MM.1S (cell line): Measurements from ENCODE around the gene AEBP1.

ENCODE experiments used
- DNase-seq: peaks from one replicate; pipeline ENCODE4 v3.0.0-alpha.2; 2015
- H2AFZ ChIP-seq: fragments of 300-600 bp; sonication (generic); 2 replicates; pipeline ENCODE4 v1.6.0; 2016; ENCODE audit warnings: antibody characterized with exemption, low read length
- H3F3A ChIP-seq: fragments of 300-600 bp; sonication (generic); 2 replicates; pipeline ENCODE4 v1.6.1; 2016; ENCODE audit warnings: mild to moderate bottlenecking, antibody characterized with exemption, low read length, moderate library complexity, mixed read lengths; ENCODE audit not compliant: insufficient read depth
- H3K27ac ChIP-seq: fragments of 300-600 bp; sonication (generic); 2 replicates; pipeline ENCODE4 v1.5.1; 2016; ENCODE audit warnings: mild to moderate bottlenecking, low read length
- H3K27me3 ChIP-seq: fragments of 300-600 bp; sonication (generic); replicated peaks from 2 replicates; pipeline ENCODE4 v1.6.0; 2016; ENCODE audit warnings: low read length; ENCODE audit not compliant: insufficient read depth
- H3K36me3 ChIP-seq: fragments of 300-600 bp; sonication (generic); replicated peaks from 2 replicates; pipeline ENCODE4 v1.6.1; 2016; ENCODE audit warnings: mild to moderate bottlenecking, low read length, mixed read lengths; ENCODE audit not compliant: insufficient read depth
- H3K4me1 ChIP-seq: fragments of 300-600 bp; sonication (generic); 2 replicates; pipeline ENCODE4 v1.6.1; 2016; ENCODE audit warnings: low read length, mixed read lengths
- H3K4me2 ChIP-seq: fragments of 300-600 bp; sonication (generic); 2 replicates; pipeline ENCODE4 v1.6.0; 2016; ENCODE audit warnings: low read depth, low read length
- H3K4me3 ChIP-seq: fragments of 300-600 bp; sonication (generic); 2 replicates; pipeline ENCODE4 v1.5.1; 2016; ENCODE audit warnings: low read length, mixed read lengths
- H3K79me2 ChIP-seq: fragments of 300-600 bp; sonication (generic); 2 replicates; pipeline ENCODE4 v1.6.1; 2016; ENCODE audit warnings: mixed run types, low read length, mixed read lengths
- H3K9ac ChIP-seq: fragments of 300-600 bp; sonication (generic); 2 replicates; pipeline ENCODE4 v1.6.1; 2016; ENCODE audit warnings: low read length, mixed read lengths
- H3K9me2 ChIP-seq: fragments of 300-600 bp; sonication (generic); replicated peaks from 2 replicates; pipeline ENCODE4 v1.6.1; 2016; ENCODE audit warnings: mild to moderate bottlenecking, low read length, mixed read lengths; ENCODE audit not compliant: insufficient read depth
- H3K9me3 ChIP-seq: fragments of 300-600 bp; sonication (generic); replicated peaks from 2 replicates; pipeline ENCODE4 v1.6.1; 2016; ENCODE audit warnings: mild to moderate bottlenecking, low read length, mixed read lengths; ENCODE audit not compliant: insufficient read depth
- H4K20me1 ChIP-seq: fragments of 300-600 bp; sonication (generic); 2 replicates; pipeline ENCODE4 v1.6.1; 2016; ENCODE audit warnings: mild to moderate bottlenecking, low read length, moderate library complexity, mixed read lengths; ENCODE audit not compliant: insufficient read depth
- CTCF ChIP-seq: fragments of 300-600 bp; sonication (generic); IDR thresholded peaks from 2 replicates; pipeline ENCODE4 v1.5.1; 2016; ENCODE audit warnings: antibody characterized with exemption, low read length, mixed read lengths
- EZH2 ChIP-seq: fragments of 300-600 bp; sonication (generic); optimal IDR thresholded peaks from 2 replicates; pipeline ENCODE3; 2017; ENCODE audit warnings: low read depth, mild to moderate bottlenecking, antibody characterized with exemption, low read length, mixed read lengths
- EZH2phosphoT487 ChIP-seq: fragments of 300-600 bp; sonication (generic); IDR thresholded peaks from 2 replicates; pipeline ENCODE4 v1.6.1; 2018; ENCODE audit warnings: antibody characterized with exemption, low read length

Gene AEBP1

GRCh38 chr7:44103923-44104859 is at the start of gene AEBP1:
TSS of gene AEBP1 (plus strand) at chr7:44104345. CDS start at chr7:44104666, 321 bp downstream.
- DNase-seq = no peak
- H3K27ac ChIP-seq = no peak within 1 kb of the TSS
- no peak within 1 kb of the TSS for H2AFZ ChIP-seq
- H3K9me3 ChIP-seq = no peaks in the 10 kb centered on the region
- H3K4me1 ChIP-seq = no peaks in the 10 kb centered on the region
- H3K27me3 ChIP-seq = peaks cover 14% of the 10 kb centered on the region
- no peak for TF ChIP-seq EZH2
- H3K9ac ChIP-seq = no peak within 1 kb of the TSS
- no peak within 1 kb of the TSS for H3K4me3 ChIP-seq
- H3F3A ChIP-seq = no peaks in the 10 kb centered on the region
- no peaks in the 10 kb centered on the region for H4K20me1 ChIP-seq
- H3K79me2 ChIP-seq = no peaks in the 10 kb centered on the region
- H3K4me2 ChIP-seq = no peak within 1 kb of the TSS
- H3K9me2 ChIP-seq = no peaks in the 10 kb centered on the region
- no peaks in the 10 kb centered on the region for H3K36me3 ChIP-seq

DNA sequence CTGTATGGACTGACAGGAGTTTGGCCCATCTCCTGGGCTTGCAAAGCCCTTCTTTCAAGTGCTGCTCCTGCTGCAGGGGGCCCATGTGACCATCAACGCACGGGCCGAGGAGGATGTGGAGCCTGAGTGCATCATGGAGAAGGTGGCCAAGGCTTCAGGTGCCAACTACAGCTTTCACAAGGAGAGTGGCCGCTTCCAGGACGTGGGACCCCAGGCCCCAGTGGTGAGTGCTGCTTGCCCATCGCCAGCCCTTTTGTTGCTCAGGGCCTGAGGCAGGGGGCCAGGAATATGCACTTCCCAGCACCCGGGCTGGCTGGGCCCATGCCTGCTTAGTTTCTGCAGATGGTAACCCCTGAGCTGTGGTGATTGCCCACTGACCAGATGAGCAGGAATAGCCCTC is 47.5 kb upstream of the AEBP1 start:
- H2AFZ ChIP-seq = no peak overlapping the region
- H3K27me3 ChIP-seq = no peaks in the 10 kb centered on the region
- no peaks in the 10 kb centered on the region; the same call in 1 of the 2 replicates for H3K36me3 ChIP-seq
- TF ChIP-seq EZH2 = no peak
- TF ChIP-seq EZH2phosphoT487 = no peak
- TF ChIP-seq CTCF = no peak
- no peaks in the 10 kb centered on the region for H3F3A ChIP-seq
- H4K20me1 ChIP-seq = no peaks in the 10 kb centered on the region
- H3K9me3 ChIP-seq = no peaks in the 10 kb centered on the region
- H3K4me2 ChIP-seq = no peak overlapping the region
- peaks cover 25% of the 10 kb centered on the region for H3K79me2 ChIP-seq
- no peak overlapping the region for H3K4me3 ChIP-seq
- H3K27ac ChIP-seq = no peak overlapping the region
- no peaks in the 10 kb centered on the region for H3K4me1 ChIP-seq
- DNase-seq = no peak
- H3K9me2 ChIP-seq = no peaks in the 10 kb centered on the region
- H3K9ac ChIP-seq = no peak overlapping the region

GRCh38 chr7:44057181-44057848 is 46.8 kb upstream of the AEBP1 start:
- H2AFZ ChIP-seq = no peak overlapping the region
- no peaks in the 10 kb centered on the region for H3K9me3 ChIP-seq
- H3K36me3 ChIP-seq = no peaks in the 10 kb centered on the region; the same call in 1 of the 2 replicates
- TF ChIP-seq EZH2phosphoT487 (no peak), CTCF (no peak), EZH2 (no peak)
- DNase-seq = no peak
- no peaks in the 10 kb centered on the region for H3K4me1 ChIP-seq
- no peaks in the 10 kb centered on the region for H4K20me1 ChIP-seq
- no peaks in the 10 kb centered on the region for H3K9me2 ChIP-seq
- H3K27ac ChIP-seq = no peak overlapping the region
- H3K4me2 ChIP-seq = no peak overlapping the region
- no peak overlapping the region for H3K4me3 ChIP-seq
- H3K79me2 ChIP-seq = peaks cover 22% of the 10 kb centered on the region
- no peaks in the 10 kb centered on the region for H3K27me3 ChIP-seq
- H3K9ac ChIP-seq = no peak overlapping the region
- H3F3A ChIP-seq = no peaks in the 10 kb centered on the region
